A549 treated with AZD9567 at 1 μM for 4 hours (cell line): ENCODE results near the gene JAM3. TPM values are rescaled to one million over a fixed set of nuclear protein-coding genes. Genes with fewer than 3 reads are reported as not detected.

ENCODE experiments used
- total RNA-seq: library from RNA; stranded (reverse); fragments of 200-300 nt; extraction: Qiagen RNA extraction; gene quantifications from 5 replicates; pipeline ENCODE4 v1.2.3, GENCODE V29; 2022; ENCODE audit not compliant: insufficient read depth

The JAM3 gene
- total RNA-seq, result 3.6 to 10.0 TPM (median 4.2 TPM) in 5 replicates

DNA sequence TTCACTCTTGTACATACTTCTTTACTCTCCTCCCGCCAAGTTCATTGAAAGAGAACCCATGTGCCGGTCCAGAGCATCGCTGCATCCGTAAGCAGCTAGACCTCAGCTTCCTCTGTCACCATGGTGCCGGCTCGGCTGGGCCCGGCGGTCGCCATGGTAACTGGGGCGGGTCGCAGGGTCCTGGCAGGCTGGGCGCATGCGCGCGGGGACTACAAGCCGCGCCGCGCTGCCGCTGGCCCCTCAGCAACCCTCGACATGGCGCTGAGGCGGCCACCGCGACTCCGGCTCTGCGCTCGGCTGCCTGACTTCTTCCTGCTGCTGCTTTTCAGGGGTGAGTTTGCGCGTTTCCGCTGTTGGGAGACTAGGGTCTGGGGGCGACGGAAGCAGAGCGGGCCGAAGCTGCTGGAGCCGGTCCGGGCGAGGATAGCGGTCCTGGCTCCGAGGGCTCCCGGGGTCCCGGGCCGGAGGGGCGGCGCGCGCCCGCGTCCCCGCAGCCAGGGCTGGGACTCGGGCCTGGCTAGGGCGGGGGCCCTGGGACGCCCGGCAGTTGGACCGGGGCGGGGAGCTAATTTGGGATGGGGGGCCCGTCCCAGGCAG, at the start of gene JAM3:
Gene JAM3 (plus strand): TSS at position 244 of the 597 bp plus-strand sequence. CDS start 12 bp downstream, at position 256.

Other genes with a start within 250 kb of the JAM3 start
- gene SPATA19, start 223.6 kb upstream of the JAM3 start, total RNA-seq, result not detected in 5 replicates
- gene IGSF9B, start 112.1 kb upstream of the JAM3 start, total RNA-seq, result 1.4 to 2.2 TPM (median 2.0 TPM) in 4 of 5 replicates, not detected in the other
- 22.1 to 26.0 TPM (median 24.0 TPM) in 5 replicates for gene NCAPD3, start 154.9 kb downstream of the JAM3 start, total RNA-seq
- gene VPS26B, start 155.6 kb downstream of the JAM3 start, total RNA-seq, result 14.4 to 23.8 TPM (median 21.5 TPM) in 5 replicates
- gene THYN1, start 184.3 kb downstream of the JAM3 start, total RNA-seq, result 15.8 to 24.2 TPM (median 16.8 TPM) in 5 replicates
- 10.2 to 11.9 TPM (median 10.5 TPM) in 5 replicates for gene ACAD8, start 184.5 kb downstream of the JAM3 start, total RNA-seq
- 0.07 TPM in 1 of 5 replicates, not detected in the others for gene GLB1L3, start 207.3 kb downstream of the JAM3 start, total RNA-seq